ENCODE measurements around the gene MEF2C. TPM values are rescaled to one million over a fixed set of nuclear protein-coding genes. Genes with fewer than 3 reads are reported as not detected.

The MEF2C gene
- total RNA-seq, 1 experiment from 2014 or later, result 13.0 TPM

- H3K4me3 ChIP-seq (replicated peaks in 1 of 2; ENCODE audit: low read depth in 1 of 2, low read length in 2 of 2), result no peak overlapping the region
- H2AFZ ChIP-seq (ENCODE audit: low read depth, low read length, poor library complexity, severe bottlenecking), result no peak overlapping the region
- no peaks in the 10 kb centered on the region for H3K27me3 ChIP-seq (ENCODE audit: insufficient read depth, low read length)
- DNase-seq (ENCODE audit: low read depth, low spot score) (no peak), ATAC-seq (no peak)
- no peaks in the 10 kb centered on the region for H4K20me1 ChIP-seq (ENCODE audit: insufficient read depth)
- ChIA-PET POLR2A (no interaction called here), RAD21 (ENCODE audit: low non-redundant PET in 1 of 2, low total read pairs in 2 of 2, uncharacterized antibody in 2 of 2, unreplicated experiment in 2 of 2) (no interaction called here), CTCF (no interaction called here)
- intact Hi-C loops (cut with micrococcal nuclease), result no loop called here
- H3K36me3 ChIP-seq (ENCODE audit: control insufficient read depth in 1 of 2, insufficient read depth in 2 of 2, low read length in 2 of 2), result no peaks in the 10 kb centered on the region
- H3K9ac ChIP-seq (ENCODE audit: low read length), result no peak overlapping the region
- no peak overlapping the region for H3K27ac ChIP-seq (ENCODE audit: low read depth, low read length)
- no peak overlapping the region for H3K4me2 ChIP-seq (ENCODE audit: low read length)
- no peaks in the 10 kb centered on the region for H3K9me2 ChIP-seq (ENCODE audit: insufficient read depth)
- TF ChIP-seq ZNF274 (IDR thresholded peaks at IDR 0.05; ENCODE audit: low read depth, low read length) (no peak), SP1 (IDR thresholded peaks at IDR 0.05; ENCODE audit: low read depth) (no peak), ELF1 (IDR thresholded peaks at IDR 0.05; ENCODE audit: borderline replicate concordance, low read depth) (no peak), JUND (IDR thresholded peaks at IDR 0.05) (no peak)
- TF ChIP-seq, protein P1, sequence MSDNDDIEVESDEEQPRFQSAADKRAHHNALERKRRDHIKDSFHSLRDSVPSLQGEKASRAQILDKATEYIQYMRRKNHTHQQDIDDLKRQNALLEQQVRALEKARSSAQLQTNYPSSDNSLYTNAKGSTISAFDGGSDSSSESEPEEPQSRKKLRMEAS (IDR thresholded peaks at IDR 0.05), result no peak
- no peaks in the 10 kb centered on the region for H3K9me3 ChIP-seq (ENCODE audit: control insufficient read depth in 1 of 2, insufficient read depth in 1 of 2, low read depth in 1 of 2, low read length in 2 of 2)
- H3K79me2 ChIP-seq (ENCODE audit: insufficient read depth, low read length), result no peaks in the 10 kb centered on the region
- no peaks in the 10 kb centered on the region for H3K4me1 ChIP-seq (ENCODE audit: control insufficient read depth in 1 of 2, insufficient read depth in 2 of 2, low read length in 2 of 2)
- no TSS peak for BruUV-seq (replicated peaks)
Observed at GRCh38 chr5:88718736-88719135, 164.2 kb downstream of the MEF2C start.

GRCh38 chr5:88716101-88716500 lies 166.9 kb downstream of the MEF2C start:
- Histone ChIP-seq H3K4me1 (ENCODE audit: control insufficient read depth in 1 of 2, insufficient read depth in 2 of 2, low read length in 2 of 2) (no peaks in the 10 kb centered on the region), H3K36me3 (ENCODE audit: control insufficient read depth in 1 of 2, insufficient read depth in 2 of 2, low read length in 2 of 2) (no peaks in the 10 kb centered on the region), H3K27ac (ENCODE audit: low read depth, low read length) (no peak overlapping the region), H3K27me3 (ENCODE audit: insufficient read depth, low read length) (no peaks in the 10 kb centered on the region), H3K4me3 (replicated peaks in 1 of 2; ENCODE audit: low read depth in 1 of 2, low read length in 2 of 2) (no peak overlapping the region), H3K79me2 (ENCODE audit: insufficient read depth, low read length) (no peaks in the 10 kb centered on the region), H3K4me2 (ENCODE audit: low read length) (no peak overlapping the region), H4K20me1 (ENCODE audit: insufficient read depth) (no peaks in the 10 kb centered on the region), H3K9ac (ENCODE audit: low read length) (no peak overlapping the region), H3K9me3 (ENCODE audit: control insufficient read depth in 1 of 2, insufficient read depth in 1 of 2, low read depth in 1 of 2, low read length in 2 of 2) (no peaks in the 10 kb centered on the region), H3K9me2 (ENCODE audit: insufficient read depth) (no peaks in the 10 kb centered on the region), H2AFZ (ENCODE audit: low read depth, low read length, poor library complexity, severe bottlenecking) (no peak overlapping the region)
- intact Hi-C loops (cut with micrococcal nuclease), result no loop called here
- DNase-seq (ENCODE audit: low read depth, low spot score) (no peak), ATAC-seq (no peak)
- CTCF ChIA-PET, result no interaction called here
- POLR2A ChIA-PET, result no interaction called here
- no TSS peak for BruUV-seq (replicated peaks)
- RAD21 ChIA-PET (ENCODE audit: low non-redundant PET in 1 of 2, low total read pairs in 2 of 2, uncharacterized antibody in 2 of 2, unreplicated experiment in 2 of 2), result no interaction called here
- TF ChIP-seq, protein P2, sequence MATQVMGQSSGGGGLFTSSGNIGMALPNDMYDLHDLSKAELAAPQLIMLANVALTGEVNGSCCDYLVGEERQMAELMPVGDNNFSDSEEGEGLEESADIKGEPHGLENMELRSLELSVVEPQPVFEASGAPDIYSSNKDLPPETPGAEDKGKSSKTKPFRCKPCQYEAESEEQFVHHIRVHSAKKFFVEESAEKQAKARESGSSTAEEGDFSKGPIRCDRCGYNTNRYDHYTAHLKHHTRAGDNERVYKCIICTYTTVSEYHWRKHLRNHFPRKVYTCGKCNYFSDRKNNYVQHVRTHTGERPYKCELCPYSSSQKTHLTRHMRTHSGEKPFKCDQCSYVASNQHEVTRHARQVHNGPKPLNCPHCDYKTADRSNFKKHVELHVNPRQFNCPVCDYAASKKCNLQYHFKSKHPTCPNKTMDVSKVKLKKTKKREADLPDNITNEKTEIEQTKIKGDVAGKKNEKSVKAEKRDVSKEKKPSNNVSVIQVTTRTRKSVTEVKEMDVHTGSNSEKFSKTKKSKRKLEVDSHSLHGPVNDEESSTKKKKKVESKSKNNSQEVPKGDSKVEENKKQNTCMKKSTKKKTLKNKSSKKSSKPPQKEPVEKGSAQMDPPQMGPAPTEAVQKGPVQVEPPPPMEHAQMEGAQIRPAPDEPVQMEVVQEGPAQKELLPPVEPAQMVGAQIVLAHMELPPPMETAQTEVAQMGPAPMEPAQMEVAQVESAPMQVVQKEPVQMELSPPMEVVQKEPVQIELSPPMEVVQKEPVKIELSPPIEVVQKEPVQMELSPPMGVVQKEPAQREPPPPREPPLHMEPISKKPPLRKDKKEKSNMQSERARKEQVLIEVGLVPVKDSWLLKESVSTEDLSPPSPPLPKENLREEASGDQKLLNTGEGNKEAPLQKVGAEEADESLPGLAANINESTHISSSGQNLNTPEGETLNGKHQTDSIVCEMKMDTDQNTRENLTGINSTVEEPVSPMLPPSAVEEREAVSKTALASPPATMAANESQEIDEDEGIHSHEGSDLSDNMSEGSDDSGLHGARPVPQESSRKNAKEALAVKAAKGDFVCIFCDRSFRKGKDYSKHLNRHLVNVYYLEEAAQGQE (IDR thresholded peaks at IDR 0.05; ENCODE audit: low read depth), result no peak
